ENCODE data around the gene SLC26A8. TPM values are rescaled to one million over a fixed set of nuclear protein-coding genes. Genes with fewer than 3 reads are reported as not detected.
"Not testable (repeated sequence)": the region's sequence is repeated elsewhere in the genome, so short reads cannot be mapped to it uniquely, and the experiment has no call there.

Gene SLC26A8
- total and polyA plus RNA-seq, 4 donors, result 0.03 to 0.33 (median 0.18) TPM

DNA sequence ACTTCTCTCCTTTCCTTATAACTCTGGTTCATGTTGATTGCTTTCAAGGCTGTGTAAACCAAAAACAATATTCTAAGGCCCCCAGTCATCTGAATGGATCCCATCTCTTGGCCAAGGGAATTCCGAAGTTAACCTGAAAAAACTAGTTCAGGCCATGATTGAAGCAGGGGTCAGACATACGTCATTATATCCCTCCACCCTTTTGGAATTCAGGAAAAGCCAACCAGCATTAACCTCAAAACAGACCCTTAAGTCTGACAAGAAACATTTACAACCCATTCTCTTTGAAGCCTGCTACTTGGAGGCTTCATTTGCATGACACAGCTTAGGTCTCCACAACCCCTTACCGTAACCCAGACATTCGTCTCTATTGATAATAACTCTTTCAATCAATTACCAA is 39.7 kb downstream of the SLC26A8 start:
- Histone ChIP-seq H3K27me3 (ENCODE audit: control insufficient read depth in 4 of 4, insufficient read depth in 4 of 4, low read length in 3 of 4) (no peaks in the 10 kb centered on the region), H3K4me3 (ENCODE audit: low read depth in 1 of 3, low read length in 3 of 3) (no peak overlapping the region), H3K4me1 (ENCODE audit: control insufficient read depth in 4 of 4, insufficient read depth in 4 of 4, low read length in 3 of 4) (no peaks in the 10 kb centered on the region), H3K9me3 (ENCODE audit: control insufficient read depth in 4 of 4, low read length in 3 of 4) (no peaks in the 10 kb centered on the region), H3K9ac (ENCODE audit: low read depth in 1 of 2, low read length in 2 of 2) (no peak overlapping the region), H3K27ac (ENCODE audit: low read depth in 1 of 2, low read length in 2 of 2) (no peak overlapping the region), H3K36me3 (ENCODE audit: control insufficient read depth in 4 of 4, insufficient read depth in 3 of 4, low read depth in 1 of 4, low read length in 3 of 4) (no peaks in the 10 kb centered on the region)
- TF ChIP-seq CTCF (IDR thresholded peaks at IDR 0.05; ENCODE audit: low read depth, low read length, missing input control) (no peak), NR2F2 (IDR thresholded peaks at IDR 0.05) (no peak), ATF3 (IDR thresholded peaks at IDR 0.05) (no peak), RXRA (IDR thresholded peaks at IDR 0.05) (no peak), ZBTB33 (IDR thresholded peaks at IDR 0.05) (no peak), YY1 (IDR thresholded peaks at IDR 0.05) (no peak), JUND (IDR thresholded peaks at IDR 0.05) (no peak), EGR1 (IDR thresholded peaks at IDR 0.05; ENCODE audit: low read depth in 2 of 2) (no peak), FOXA2 (IDR thresholded peaks at IDR 0.05) (no peak), SP1 (IDR thresholded peaks at IDR 0.05) (no peak), FOXA1 (IDR thresholded peaks at IDR 0.05) (no peak)
- TF ChIP-seq, protein P1, sequence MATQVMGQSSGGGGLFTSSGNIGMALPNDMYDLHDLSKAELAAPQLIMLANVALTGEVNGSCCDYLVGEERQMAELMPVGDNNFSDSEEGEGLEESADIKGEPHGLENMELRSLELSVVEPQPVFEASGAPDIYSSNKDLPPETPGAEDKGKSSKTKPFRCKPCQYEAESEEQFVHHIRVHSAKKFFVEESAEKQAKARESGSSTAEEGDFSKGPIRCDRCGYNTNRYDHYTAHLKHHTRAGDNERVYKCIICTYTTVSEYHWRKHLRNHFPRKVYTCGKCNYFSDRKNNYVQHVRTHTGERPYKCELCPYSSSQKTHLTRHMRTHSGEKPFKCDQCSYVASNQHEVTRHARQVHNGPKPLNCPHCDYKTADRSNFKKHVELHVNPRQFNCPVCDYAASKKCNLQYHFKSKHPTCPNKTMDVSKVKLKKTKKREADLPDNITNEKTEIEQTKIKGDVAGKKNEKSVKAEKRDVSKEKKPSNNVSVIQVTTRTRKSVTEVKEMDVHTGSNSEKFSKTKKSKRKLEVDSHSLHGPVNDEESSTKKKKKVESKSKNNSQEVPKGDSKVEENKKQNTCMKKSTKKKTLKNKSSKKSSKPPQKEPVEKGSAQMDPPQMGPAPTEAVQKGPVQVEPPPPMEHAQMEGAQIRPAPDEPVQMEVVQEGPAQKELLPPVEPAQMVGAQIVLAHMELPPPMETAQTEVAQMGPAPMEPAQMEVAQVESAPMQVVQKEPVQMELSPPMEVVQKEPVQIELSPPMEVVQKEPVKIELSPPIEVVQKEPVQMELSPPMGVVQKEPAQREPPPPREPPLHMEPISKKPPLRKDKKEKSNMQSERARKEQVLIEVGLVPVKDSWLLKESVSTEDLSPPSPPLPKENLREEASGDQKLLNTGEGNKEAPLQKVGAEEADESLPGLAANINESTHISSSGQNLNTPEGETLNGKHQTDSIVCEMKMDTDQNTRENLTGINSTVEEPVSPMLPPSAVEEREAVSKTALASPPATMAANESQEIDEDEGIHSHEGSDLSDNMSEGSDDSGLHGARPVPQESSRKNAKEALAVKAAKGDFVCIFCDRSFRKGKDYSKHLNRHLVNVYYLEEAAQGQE (IDR thresholded peaks at IDR 0.05), result no peak
- DNase-seq (ENCODE audit: low spot score), result no peak
- 91% methylated on average over 4 of the region's 4 CpGs for WGBS

DNA sequence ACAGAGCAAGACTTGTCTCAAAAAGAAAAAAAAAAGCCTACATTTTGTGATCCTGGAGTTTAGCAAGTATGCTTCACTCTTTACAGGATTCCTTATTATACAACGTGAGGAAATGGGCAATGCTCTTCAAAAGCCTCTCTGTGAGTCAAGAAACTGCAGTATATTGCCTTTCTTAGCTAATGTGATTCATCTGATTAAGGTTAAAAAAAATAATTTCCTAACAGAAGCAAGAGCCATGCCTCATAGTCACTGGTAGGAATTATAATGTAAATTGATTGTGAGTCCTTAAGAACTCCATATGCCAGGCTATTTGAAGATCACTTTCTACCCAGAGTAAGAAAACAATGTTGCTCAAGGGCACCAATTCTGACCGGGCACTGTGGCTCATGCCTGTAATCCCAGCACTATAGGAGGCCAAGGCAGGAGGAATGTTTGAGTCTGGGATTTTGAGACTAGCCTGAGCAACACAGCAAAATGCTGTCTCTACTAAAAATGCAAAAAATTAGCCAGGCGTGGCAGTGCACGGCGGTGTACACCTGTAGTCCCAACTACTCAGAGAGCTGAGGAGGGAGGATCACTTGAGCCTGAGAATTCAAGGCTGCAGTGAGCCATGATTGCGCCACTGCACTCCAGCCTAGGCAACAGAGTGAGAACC is 43.3 kb downstream of the SLC26A8 start:
- DNase-seq (ENCODE audit: low spot score), result no peak
- H3K36me3 ChIP-seq (ENCODE audit: control insufficient read depth in 4 of 4, insufficient read depth in 3 of 4, low read depth in 1 of 4, low read length in 3 of 4), result no peaks in the 10 kb centered on the region
- WGBS, result 95% methylated on average over 6 of the region's 6 CpGs
- H3K9me3 ChIP-seq (ENCODE audit: control insufficient read depth in 4 of 4, low read length in 3 of 4), result no peaks in the 10 kb centered on the region
- H3K4me3 ChIP-seq (ENCODE audit: low read depth in 1 of 3, low read length in 3 of 3), result no peak overlapping the region
- TF ChIP-seq EGR1 (IDR thresholded peaks at IDR 0.05; ENCODE audit: low read depth in 2 of 2), result no peak
- TF ChIP-seq JUND (IDR thresholded peaks at IDR 0.05), result no peak
- no peak for TF ChIP-seq FOXA2 (IDR thresholded peaks at IDR 0.05)
- no peak for TF ChIP-seq TAF1 (conservative IDR thresholded peaks at IDR 0.05)
- TF ChIP-seq HNF4A (conservative IDR thresholded peaks at IDR 0.05), result no peak
- TF ChIP-seq FOXA1 (IDR thresholded peaks at IDR 0.05), result no peak
- TF ChIP-seq NR2F2 (IDR thresholded peaks at IDR 0.05), result no peak
- no peak for TF ChIP-seq CTCF (IDR thresholded peaks at IDR 0.05; ENCODE audit: low read depth, low read length, missing input control)
- no peak for TF ChIP-seq GABPA (IDR thresholded peaks at IDR 0.05 in 1 of 2, conservative IDR thresholded peaks at IDR 0.05 in 1 of 2)
- H3K27me3 ChIP-seq (ENCODE audit: control insufficient read depth in 4 of 4, insufficient read depth in 4 of 4, low read length in 3 of 4), result no peaks in the 10 kb centered on the region
- no peak overlapping the region for H3K27ac ChIP-seq (ENCODE audit: low read depth in 1 of 2, low read length in 2 of 2)
- peaks cover 0 to 5% (median under 1%) of the 10 kb centered on the region in 4 donors for H3K4me1 ChIP-seq (ENCODE audit: control insufficient read depth in 4 of 4, insufficient read depth in 4 of 4, low read length in 3 of 4)
- no peak overlapping the region for H3K9ac ChIP-seq (ENCODE audit: low read depth in 1 of 2, low read length in 2 of 2)

- whole genome bisulfite sequencing, result 100% methylated on average over 1 of the region's 1 CpG
- not testable (repeated sequence) for H3K4me1 ChIP-seq (ENCODE audit: control insufficient read depth in 4 of 4, insufficient read depth in 4 of 4, low read length in 3 of 4); H3K4me3 ChIP-seq (ENCODE audit: low read depth in 1 of 3, low read length in 3 of 3); DNase-seq (ENCODE audit: low spot score); H3K36me3 ChIP-seq (ENCODE audit: control insufficient read depth in 4 of 4, insufficient read depth in 3 of 4, low read depth in 1 of 4, low read length in 3 of 4); H3K27ac ChIP-seq (ENCODE audit: low read depth in 1 of 2, low read length in 2 of 2); H3K9me3 ChIP-seq (ENCODE audit: control insufficient read depth in 4 of 4, low read length in 3 of 4); H3K27me3 ChIP-seq (ENCODE audit: control insufficient read depth in 4 of 4, insufficient read depth in 4 of 4, low read length in 3 of 4); H3K9ac ChIP-seq (ENCODE audit: low read depth in 1 of 2, low read length in 2 of 2)
These were observed 44.3 kb downstream of the SLC26A8 start for GRCh38 chr6:35980126-35980525.

All from liver (tissue), 9 donors.